GM12878 (cell line): ENCODE data around the gene DNAH1. TPM values are rescaled to one million over a fixed set of nuclear protein-coding genes. Genes with fewer than 3 reads are reported as not detected.

Experiments used
- ATAC-seq: fragments of 200-7000 bp; cut with Tn5 transposase; 3 replicates; pipeline ENCODE4 v1.9.1; 2020; ENCODE audit warnings: mild to moderate bottlenecking, moderate library complexity
- BruUV-seq: library from RNA; stranded (reverse); fragments of 400-500 nt; replicated peaks from 2 replicates; lab custom pipeline; 2021; lab: Mats Ljungman, UMichigan
- CTCF ChIA-PET: fragments of 300-600 bp; sonication (Branson Sonifier 250); formaldehyde crosslinking; extraction: SDS; loops from one replicate; lab custom pipeline; 2021; ENCODE audit warnings: inconsistent platforms; lab: Yijun Ruan, JAX
- POLR2A ChIA-PET: fragments of 350-600 bp; formaldehyde crosslinking; extraction: SDS; loops from one replicate; lab custom pipeline; 2021; ENCODE audit warnings: inconsistent platforms; lab: Charles Lee
- RAD21 ChIA-PET: fragments of 300-600 bp; sonication (Branson Sonifier 250); formaldehyde crosslinking; loops from one replicate; lab custom pipeline; 2023; ENCODE audit warnings: antibody characterized with exemption; ENCODE audit not compliant: unreplicated experiment; lab: Charles Lee
- SMC1A ChIA-PET: fragments of 300-600 bp; sonication (Branson Sonifier 250); formaldehyde crosslinking; loops from one replicate; lab custom pipeline; 2023; ENCODE audit not compliant: unreplicated experiment, uncharacterized antibody; lab: Charles Lee
- DNase-seq: peaks from one replicate; pipeline ENCODE4 v3.0.0-alpha.2; 2011; ENCODE audit warnings: low read depth, low spot score
- FAIRE-seq: peaks from 3 replicates; lab custom pipeline; 2011; peaks lifted over from hg19 to GRCh38; lab: Jason Lieb, UNC
- H2AFZ ChIP-seq: 2 replicates; pipeline ENCODE4 v1.6.0; 2011; ENCODE audit warnings: low read depth, low read length, control low read depth; ENCODE audit not compliant: control insufficient read depth
- H3K27ac ChIP-seq: 2 replicates; pipeline ENCODE4 v1.5.1; 2011; ENCODE audit warnings: control low read depth; ENCODE audit not compliant: control insufficient read depth, insufficient read depth
- H3K27me3 ChIP-seq, 2 experiments: replicated peaks in 1 of 2; 2 replicates each; pipeline versions ENCODE4 v1.6.0 to v1.6.1; 2011; ENCODE audit warnings: low read length in 1 of 2; ENCODE audit not compliant: control insufficient read depth in 2 of 2, insufficient read depth in 2 of 2
- H3K36me3 ChIP-seq, 2 experiments: 2 replicates each; pipeline ENCODE4 v1.5.1; 2011; ENCODE audit warnings: low read length in 1 of 2; ENCODE audit not compliant: control insufficient read depth in 2 of 2, insufficient read depth in 2 of 2
- H3K4me1 ChIP-seq: 2 replicates; pipeline ENCODE4 v1.6.1; 2011; ENCODE audit warnings: mild to moderate bottlenecking, low read length, moderate library complexity, mixed read lengths; ENCODE audit not compliant: control insufficient read depth, insufficient read depth
- H3K4me2 ChIP-seq: 2 replicates; pipeline ENCODE4 v1.6.0; 2011; ENCODE audit warnings: control low read depth; ENCODE audit not compliant: control insufficient read depth, insufficient read depth
- H3K4me3 ChIP-seq: fragments of 200-600 bp; sonication (generic); 2 replicates; pipeline ENCODE4 v1.5.1; 2016
- H3K79me2 ChIP-seq: 2 replicates; pipeline ENCODE4 v1.6.0; 2011; ENCODE audit warnings: low read length; ENCODE audit not compliant: control insufficient read depth, insufficient read depth
- H3K9ac ChIP-seq: 2 replicates; pipeline ENCODE4 v1.8.0; 2011; ENCODE audit warnings: low read length, control low read depth, mixed read lengths; ENCODE audit not compliant: control insufficient read depth, insufficient read depth
- H3K9me3 ChIP-seq: replicated peaks from 3 replicates; pipeline ENCODE4 v1.5.1; 2011; ENCODE audit warnings: mild to moderate bottlenecking, low read length; ENCODE audit not compliant: control insufficient read depth, insufficient read depth
- H4K20me1 ChIP-seq: 2 replicates; pipeline ENCODE4 v1.6.0; 2011; ENCODE audit not compliant: control insufficient read depth, insufficient read depth
- ATF3 ChIP-seq: IDR thresholded peaks from 2 replicates; pipeline ENCODE4 v1.6.1; 2011; ENCODE audit warnings: low read depth, mild to moderate bottlenecking, low read length, moderate library complexity, borderline replicate concordance; ENCODE audit errors: extremely low read depth
- BMI1 ChIP-seq: fragments of 450-650 bp; IDR thresholded peaks from 2 replicates; pipeline ENCODE4 v1.6.1; 2016; ENCODE audit warnings: mild to moderate bottlenecking, moderate library complexity, borderline replicate concordance
- DPF2 ChIP-seq: fragments of 450-650 bp; IDR thresholded peaks from 2 replicates; pipeline ENCODE4 v1.6.1; 2017; ENCODE audit warnings: mild to moderate bottlenecking
- E4F1 ChIP-seq: fragments of 450-650 bp; IDR thresholded peaks from 2 replicates; pipeline ENCODE4 v1.6.1; 2018; ENCODE audit warnings: borderline replicate concordance, mild to moderate bottlenecking; ENCODE audit not compliant: partially characterized antibody
- ELK1 ChIP-seq: IDR thresholded peaks from 2 replicates; pipeline ENCODE4 v1.6.1; 2012; ENCODE audit warnings: low read depth, low read length, improper control_type of control experiment
- FOXK2 ChIP-seq: fragments of 450-650 bp; IDR thresholded peaks from 2 replicates; pipeline ENCODE4 v1.6.1; 2017; ENCODE audit warnings: mild to moderate bottlenecking, moderate library complexity
- HDAC6 ChIP-seq: fragments of 200-600 bp; sonication (generic); IDR thresholded peaks from one replicate; pipeline ENCODE4 v1.8.0; 2017; ENCODE audit warnings: antibody characterized with exemption; ENCODE audit not compliant: unreplicated experiment
- HSF1 ChIP-seq: fragments of 150-350 bp; IDR thresholded peaks from 2 replicates; pipeline ENCODE4 v1.6.1; 2014; ENCODE audit warnings: mild to moderate bottlenecking, low read depth, low read length
- JUND ChIP-seq: IDR thresholded peaks from 2 replicates; pipeline ENCODE4 v1.6.1; 2012; ENCODE audit warnings: low read depth, mild to moderate bottlenecking, low read length, improper control_type of control experiment, moderate library complexity
- MAX ChIP-seq: IDR thresholded peaks from 2 replicates; pipeline ENCODE4 v1.6.1; 2012; ENCODE audit warnings: low read depth, low read length, improper control_type of control experiment
- MEF2A ChIP-seq: IDR thresholded peaks from 2 replicates; pipeline ENCODE4 v1.6.1; 2011; ENCODE audit warnings: low read depth, mild to moderate bottlenecking, low read length, moderate library complexity; ENCODE audit not compliant: insufficient read depth
- RB1 ChIP-seq: fragments of 450-650 bp; formaldehyde crosslinking; IDR thresholded peaks from 2 replicates; pipeline ENCODE4 v1.6.1; 2017; ENCODE audit warnings: mild to moderate bottlenecking, borderline replicate concordance
- ZNF274 ChIP-seq: IDR thresholded peaks from one replicate; pipeline ENCODE4 v1.8.0; 2011; ENCODE audit not compliant: insufficient read length, insufficient read depth
- WGBS: methylation state at CpG from one replicate; pipeline ENCODE4 v1.1.6; 2016; ENCODE audit warnings: low lambda C conversion rate; ENCODE audit not compliant: insufficient replicate concordance, insufficient coverage; ENCODE audit errors: missing lambda C conversion rate; 5-methylcytosine and 5-hydroxymethylcytosine counted together
- in situ Hi-C: fragments of 300-500 bp; cut with MboI; formaldehyde crosslinking; loops from 9 replicates; pipeline ENCODE4 v1.14.3; 2018; ENCODE audit warnings: mixed read lengths
- intact Hi-C: fragments of 100-400 bp; cut with micrococcal nuclease; formaldehyde crosslinking; loops from one replicate; pipeline ENCODE4 v1.14.2; 2022; ENCODE audit not compliant: unreplicated experiment
- polyA plus RNA-seq, 11 experiments: library from polyadenylated mRNA; depleted of rRNA in 4 of 11; unstranded in 6 of 11; stranded (reverse) in 5 of 11; fragments of >200 nt; fragmentation: Nextera tagmentation in 4 of 11; fragmentation: Illumina TruSeq in 1 of 11; extraction: Ambion mirVana in 4 of 11; extraction: Trizol in 1 of 11; gene quantifications; 1 replicate in 1 of 11; 2 replicates in 10 of 11; pipeline versions ENCODE4 v1.2.1 to v1.2.3, GENCODE V29; 2011 to 2016; ENCODE audit warnings: inconsistent platforms in 2 of 11, missing spikeins in 2 of 11, low read depth in 1 of 11
- total RNA-seq, 4 experiments: library from RNA; depleted of rRNA in 3 of 4; stranded (reverse); fragments of >200 nt in 3 of 4; fragmentation: Illumina TruSeq in 1 of 4; extraction: Trizol in 1 of 4; gene quantifications; 2 replicates each; pipeline versions ENCODE4 v1.2.1 to v1.2.3, GENCODE V29; 2013 to 2021

Gene DNAH1
- total and polyA plus RNA-seq, 10 of the 15 experiments (the other 5 are each of a cell fraction or from before 2014, with no cell fraction given): 0.31 to 5.8 (median 2.7) TPM

- TF ChIP-seq ATF3 (no peak), BMI1 (no peak), DPF2 (no peak), E4F1 (no peak), FOXK2 (no peak), JUND (no peak), ELK1 (no peak)
- TF ChIP-seq, all 136 proteins: peak for 0
These were observed 36.4 kb downstream of the DNAH1 start (continued) for GRCh38 chr3:52352566-52352965.

- no peaks in the 10 kb centered on the region for H3K4me1 ChIP-seq
- BruUV-seq: no TSS peak
- 92% methylated on average over 16 of the region's 16 CpGs for WGBS
- FAIRE-seq (no peak), DNase-seq (no peak), ATAC-seq (no peak)
- no peaks in the 10 kb centered on the region for H3K79me2 ChIP-seq
- no peak overlapping the region for H3K9ac ChIP-seq
- SMC1A ChIA-PET: no interaction called here
- H3K27me3 ChIP-seq: no peaks in the 10 kb centered on the region
- CTCF ChIA-PET: no interaction called here
- POLR2A ChIA-PET: interaction anchor here (0.6 kb wide), 1 partner anchor 74 kb away, joined by 3 read pairs; no protein-coding TSS in a partner anchor
- no peak overlapping the region for H3K27ac ChIP-seq
- no peaks in the 10 kb centered on the region for H3K36me3 ChIP-seq
- intact Hi-C loops: no loop called here
- RAD21 ChIA-PET: no interaction called here
- no peaks in the 10 kb centered on the region for H4K20me1 ChIP-seq
- in situ Hi-C loops: no loop called here
- no peak overlapping the region for H3K4me3 ChIP-seq
- H3K4me2 ChIP-seq: no peak overlapping the region
- H2AFZ ChIP-seq: no peak overlapping the region
- no peaks in the 10 kb centered on the region for H3K9me3 ChIP-seq
- TF ChIP-seq JUND (no peak), ZNF274 (no peak), MAX (no peak), RB1 (no peak), HSF1 (no peak), MEF2A (no peak), HDAC6 (no peak)
These were observed 37.3 kb downstream of the DNAH1 start for GRCh38 chr3:52353291-52353855.
